Ovary (tissue), 9 donors: ENCODE data around the gene EEFSEC. TPM values are rescaled to one million over a fixed set of nuclear protein-coding genes. Genes with fewer than 3 reads are reported as not detected.

ENCODE experiments used
- DNase-seq, 5 donors: peaks; one replicate each; pipeline ENCODE4 v3.0.0-alpha.2; 2019 to 2020
- H3K27ac ChIP-seq, 2 donors: fragments of 200-600 bp; one replicate each; pipeline versions ENCODE4 v1.5.1 to v1.8.0; 2019 to 2022
- H3K27me3 ChIP-seq: fragments of 200-600 bp; one replicate; pipeline ENCODE4 v1.8.0; 2022
- H3K36me3 ChIP-seq: fragments of 200-600 bp; sonication (generic); one replicate; pipeline ENCODE4 v1.5.1; 2019
- H3K4me1 ChIP-seq: one replicate; pipeline ENCODE4 v1.8.1; 2013; ENCODE audit warnings: mild to moderate bottlenecking, moderate library complexity; ENCODE audit not compliant: insufficient read depth
- H3K4me3 ChIP-seq: fragments of 200-600 bp; sonication (generic); one replicate; pipeline ENCODE4 v1.5.1; 2017
- H3K9me3 ChIP-seq, 2 donors: fragments of 200-600 bp in 1 of 2; sonication (generic) in 1 of 2; one replicate each; pipeline versions ENCODE4 v1.5.1 to v1.8.1; 2013 to 2019; ENCODE audit warnings: mild to moderate bottlenecking in 1 of 2, moderate library complexity in 1 of 2
- EP300 ChIP-seq: sonication (generic); formaldehyde crosslinking; IDR thresholded peaks from one replicate; pipeline ENCODE4 v1.6.1; 2017; ENCODE audit warnings: antibody characterized with exemption
- POLR2A ChIP-seq: fragments of 450-650 bp; IDR thresholded peaks from one replicate; pipeline ENCODE4 v1.6.1; 2017; ENCODE audit warnings: antibody characterized with exemption, mild to moderate bottlenecking, moderate library complexity
- WGBS, 3 donors: extraction: QIAGEN DNeasy Blood & Tissue Kit in 1 of 3; methylation state at CpG; one replicate each; pipeline versions ENCODE4 v1.1.5 to v1.1.7; 2013 to 2017; 5-methylcytosine and 5-hydroxymethylcytosine counted together
- intact Hi-C, 4 donors: fragments of 100-400 bp; cut with DNase I; formaldehyde crosslinking; loops; one replicate each; pipeline versions ENCODE4 v1.11.0 to v1.15.1; 2022 to 2023
- polyA plus RNA-seq, 2 donors: library from polyadenylated mRNA; stranded (reverse); fragments of 200-250 nt in 1 of 2; fragments of 350-450 nt in 1 of 2; fragmentation: Illumina TruSeq in 1 of 2; extraction: RNeasy Lipid Tissue Mini Kit (QIAGEN cat#74804) in 1 of 2; gene quantifications; one replicate each; pipeline ENCODE4 v1.2.3, GENCODE V29; 2013 to 2014
- total RNA-seq, 7 donors: library from RNA; depleted of rRNA in 2 of 7; stranded (reverse); fragments of >200 nt in 2 of 7; fragmentation: NEBNext Ultra II Directional in 3 of 7; extraction: Animal tissue kit (Norgen Biotek cat#: 25700) in 3 of 7; gene quantifications; one replicate each; pipeline versions ENCODE4 v1.1.0 to v1.2.4, GENCODE V29; 2016 to 2023
- TF ChIP-seq, protein P1 (sequence below), 3 donors: fragments of 450-650 bp in 2 of 3; fragments of 200-600 bp in 1 of 3; IDR thresholded peaks; one replicate each; pipeline versions ENCODE4 v1.5.1 to v1.8.0; 2016 to 2022; ENCODE audit warnings: antibody characterized with exemption in 3 of 3, mild to moderate bottlenecking in 1 of 3
- donor health status: DM: no; HTN: no; CAD: no; lungs with moderate emphysema.
- donor health status: DM: no; HTN: no; CAD: no.
- donor health status: Bipolar disorder and iron deficiency.
- donor health status: DM: yes; HTN: yes; CAD: no.
- donor health status: DM: no; HTN: no; CAD: no.
- donor health status: DM: yes; HTN: yes; CAD: no.

The EEFSEC gene
- total and polyA plus RNA-seq, 9 donors, result 6.8 to 21.0 (median 15.4) TPM

DNA sequence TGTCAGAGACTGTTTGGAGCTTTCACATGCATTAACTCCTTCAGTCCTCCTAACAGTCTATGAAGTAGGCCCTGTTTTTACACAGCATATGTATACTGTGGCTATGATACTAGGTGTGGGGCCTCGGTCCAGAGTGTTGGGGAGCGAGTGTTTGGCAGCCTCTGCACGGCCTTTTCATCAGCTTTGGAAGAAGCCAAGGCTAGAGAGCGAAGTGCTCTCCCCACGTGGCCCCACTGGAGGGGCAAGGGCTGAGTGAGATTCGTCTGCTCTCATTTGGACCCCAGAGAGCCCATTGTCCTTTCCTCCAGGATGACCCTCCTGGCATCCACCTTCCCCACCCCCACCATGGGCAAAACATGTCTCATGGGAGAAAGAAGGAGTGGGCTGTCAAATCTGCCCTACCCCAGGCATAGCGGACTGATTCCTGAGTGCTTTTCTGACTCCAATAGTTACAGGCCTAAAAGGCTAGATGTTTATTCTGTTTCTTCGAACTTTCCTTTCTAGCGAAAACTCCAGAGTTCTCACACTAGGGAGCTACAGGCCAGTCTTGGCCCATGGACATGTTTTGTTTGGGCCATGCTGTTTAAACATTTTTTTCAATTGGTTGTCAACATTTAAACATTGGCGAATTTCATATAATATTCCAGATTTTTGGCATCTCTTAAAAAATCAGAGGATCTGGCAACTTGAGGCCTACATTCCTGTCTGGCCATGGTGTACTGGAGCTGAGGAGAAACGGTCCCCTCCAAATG is 76.0 kb downstream of the EEFSEC start:
- Histone ChIP-seq H3K4me3 (no peak overlapping the region), H3K4me1 (peaks cover 9% of the 10 kb centered on the region), H3K36me3 (no peaks in the 10 kb centered on the region), H3K27me3 (no peaks in the 10 kb centered on the region), H3K9me3 (no peaks in the 10 kb centered on the region), H3K27ac (peak overlapping the region; percentile 30 to 69)
- intact Hi-C loops, result no loop called here
- peak in 4 of 5 donors; percentile 38 to 49 (median 41) for DNase-seq
- no peak for TF ChIP-seq EP300
- TF ChIP-seq, protein P1, sequence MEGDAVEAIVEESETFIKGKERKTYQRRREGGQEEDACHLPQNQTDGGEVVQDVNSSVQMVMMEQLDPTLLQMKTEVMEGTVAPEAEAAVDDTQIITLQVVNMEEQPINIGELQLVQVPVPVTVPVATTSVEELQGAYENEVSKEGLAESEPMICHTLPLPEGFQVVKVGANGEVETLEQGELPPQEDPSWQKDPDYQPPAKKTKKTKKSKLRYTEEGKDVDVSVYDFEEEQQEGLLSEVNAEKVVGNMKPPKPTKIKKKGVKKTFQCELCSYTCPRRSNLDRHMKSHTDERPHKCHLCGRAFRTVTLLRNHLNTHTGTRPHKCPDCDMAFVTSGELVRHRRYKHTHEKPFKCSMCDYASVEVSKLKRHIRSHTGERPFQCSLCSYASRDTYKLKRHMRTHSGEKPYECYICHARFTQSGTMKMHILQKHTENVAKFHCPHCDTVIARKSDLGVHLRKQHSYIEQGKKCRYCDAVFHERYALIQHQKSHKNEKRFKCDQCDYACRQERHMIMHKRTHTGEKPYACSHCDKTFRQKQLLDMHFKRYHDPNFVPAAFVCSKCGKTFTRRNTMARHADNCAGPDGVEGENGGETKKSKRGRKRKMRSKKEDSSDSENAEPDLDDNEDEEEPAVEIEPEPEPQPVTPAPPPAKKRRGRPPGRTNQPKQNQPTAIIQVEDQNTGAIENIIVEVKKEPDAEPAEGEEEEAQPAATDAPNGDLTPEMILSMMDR (IDR thresholded peaks at IDR 0.05), result no peak
- no peak for TF ChIP-seq POLR2A
- 41 to 45% (median 43%) methylated on average over 11 of the region's 11 CpGs for WGBS, 3 donors

DNA sequence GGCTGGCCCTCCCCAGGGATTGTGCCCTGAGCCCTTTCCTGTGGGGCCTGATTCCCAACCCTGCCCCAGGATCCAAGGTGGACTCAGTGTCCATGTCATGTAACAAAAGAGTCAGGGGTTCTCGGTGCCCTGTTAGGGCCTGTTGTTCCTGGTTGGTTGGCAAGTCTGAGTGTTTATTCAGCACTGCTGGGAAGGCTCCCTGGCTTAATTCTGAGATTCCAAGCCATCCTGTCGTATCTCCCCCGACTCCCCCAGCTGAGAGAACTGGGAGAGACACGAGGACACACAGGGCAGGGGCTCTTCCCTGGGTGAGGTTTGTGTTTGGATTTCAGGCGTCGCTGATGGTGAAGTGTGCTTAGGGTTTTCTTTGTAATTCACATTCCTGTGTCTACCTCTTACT is 78.3 kb downstream of the EEFSEC start:
- H3K27ac ChIP-seq, result peak overlapping the region in 1 of 2 donors; percentile 47
- WGBS, 3 donors, result 9 to 24% (median 13%) methylated on average over 6 of the region's 6 CpGs
- peak in 1 of 5 donors; percentile 31 for DNase-seq
- H3K9me3 ChIP-seq, result no peaks in the 10 kb centered on the region
- intact Hi-C loops, result no loop called here
- H3K36me3 ChIP-seq, result no peaks in the 10 kb centered on the region
- no peaks in the 10 kb centered on the region for H3K27me3 ChIP-seq
- H3K4me3 ChIP-seq, result no peak overlapping the region
- TF ChIP-seq, protein P1 (IDR thresholded peaks at IDR 0.05), result no peak
- no peak for TF ChIP-seq EP300
- no peak for TF ChIP-seq POLR2A
- H3K4me1 ChIP-seq, result peaks cover 9% of the 10 kb centered on the region

DNA sequence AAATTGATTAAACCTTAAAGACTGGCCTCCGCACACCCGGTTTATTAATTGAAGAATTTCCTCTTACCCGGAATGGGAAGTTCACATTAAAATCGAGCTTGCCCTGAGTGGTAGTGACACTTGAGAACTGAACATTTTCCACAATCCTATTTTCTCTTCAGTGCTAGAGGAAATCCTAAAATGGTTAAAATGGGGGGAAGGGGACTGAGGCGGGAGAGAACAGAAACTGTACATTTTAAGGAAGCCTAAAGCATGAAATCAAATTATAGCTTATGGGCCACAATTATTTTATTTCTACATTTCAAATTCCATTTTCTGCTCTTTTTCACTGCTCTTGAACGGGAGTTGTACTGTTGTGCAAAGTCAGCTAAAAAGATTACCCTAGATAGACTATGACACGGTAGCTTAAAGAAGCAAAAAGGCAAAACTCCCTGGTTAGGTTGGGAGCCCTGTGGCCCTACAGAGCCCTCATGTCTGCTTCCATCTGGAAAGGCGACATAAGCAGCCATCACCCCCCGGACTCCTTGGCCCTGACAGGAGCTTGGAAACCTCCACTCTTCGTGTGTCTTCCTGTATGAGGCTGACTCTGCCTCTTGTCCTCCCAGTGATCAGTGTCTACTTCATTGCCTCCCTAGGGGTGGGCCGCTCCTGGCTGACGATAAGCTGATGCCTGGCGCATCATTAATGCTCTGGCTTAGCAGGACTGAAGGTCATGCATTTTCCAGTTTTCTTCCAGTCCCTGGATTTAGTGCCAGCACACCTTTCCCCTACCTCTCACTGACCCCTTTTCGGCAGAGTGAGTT is 79.3 kb downstream of the EEFSEC start:
- DNase-seq, result no peak
- H3K27me3 ChIP-seq, result no peaks in the 10 kb centered on the region
- peak overlapping the region in 1 of 2 donors; percentile 47 for H3K27ac ChIP-seq
- H3K4me1 ChIP-seq, result peaks cover 11% of the 10 kb centered on the region
- no peaks in the 10 kb centered on the region for H3K9me3 ChIP-seq
- 28 to 32% (median 29%) methylated on average over 14 of the region's 14 CpGs for WGBS, 3 donors
- TF ChIP-seq, protein P1 (IDR thresholded peaks at IDR 0.05), result no peak
- TF ChIP-seq POLR2A (no peak), EP300 (no peak)
- H3K36me3 ChIP-seq, result no peaks in the 10 kb centered on the region
- intact Hi-C loops, result no loop called here
- H3K4me3 ChIP-seq, result no peak overlapping the region

DNA sequence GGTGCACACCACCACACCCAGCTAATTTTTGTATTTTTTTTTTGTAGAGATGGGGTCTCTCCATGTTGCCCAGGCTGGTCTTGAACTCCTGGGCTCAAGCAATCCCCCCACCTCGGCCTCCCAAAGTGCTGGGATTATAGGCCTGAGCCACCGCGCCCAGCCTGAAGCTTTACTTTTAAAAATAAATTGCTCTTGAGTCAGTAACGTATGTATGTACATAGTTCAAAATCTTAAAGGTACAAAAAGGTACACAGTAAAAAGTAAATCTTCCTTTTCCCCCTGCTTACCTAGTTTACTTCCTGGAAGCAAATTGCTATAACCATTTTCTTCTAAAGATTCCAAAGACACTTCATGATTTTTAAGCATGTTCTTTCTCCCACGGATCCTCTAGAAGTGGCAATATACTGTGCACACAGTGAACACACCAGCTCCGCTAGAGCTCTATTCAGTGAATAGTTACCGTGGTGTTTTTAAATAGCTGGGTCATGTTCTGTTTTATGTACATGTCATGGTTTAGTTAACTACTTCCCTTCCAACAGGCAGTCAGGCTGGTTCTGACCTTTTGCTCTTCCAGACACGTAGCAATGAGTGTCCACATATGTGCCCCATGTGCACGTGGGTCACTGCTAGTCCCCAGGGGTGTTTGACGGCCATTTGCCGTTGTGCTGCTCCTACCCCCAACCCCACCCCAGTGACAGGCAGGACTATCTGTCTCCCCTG is 82.1 kb downstream of the EEFSEC start:
- intact Hi-C loops, result no loop called here

More for the DNA sequence above, 82.1 kb downstream of the EEFSEC start:
- no peak for TF ChIP-seq EP300
- TF ChIP-seq POLR2A, result no peak
- TF ChIP-seq, protein P1 (IDR thresholded peaks at IDR 0.05), result no peak
- Histone ChIP-seq H3K27me3 (no peaks in the 10 kb centered on the region), H3K27ac (no peak overlapping the region), H3K9me3 (no peaks in the 10 kb centered on the region), H3K4me3 (no peak overlapping the region), H3K4me1 (peaks cover 8% of the 10 kb centered on the region), H3K36me3 (no peaks in the 10 kb centered on the region)
- 67 to 82% (median 68%) methylated on average over 11 of the region's 11 CpGs for WGBS, 3 donors
- DNase-seq, result no peak
